Mammary epithelial cell (primary cell): ENCODE data around the gene IARS2.

Experiments used
- EZH2 ChIP-seq: IDR thresholded peaks from 2 replicates; pipeline ENCODE4 v1.6.1; 2012; ENCODE audit warnings: low read length, inconsistent platforms, borderline replicate concordance
- TF ChIP-seq, protein P1 (sequence below), 2 donors: IDR thresholded peaks in 1 of 2; conservative IDR thresholded peaks in 1 of 2; 2 replicates each; pipeline ENCODE4 v1.5.1; 2011 to 2012; ENCODE audit warnings: inconsistent platforms in 2 of 2, low read length in 2 of 2, mild to moderate bottlenecking in 2 of 2, control low read depth in 1 of 2, low read depth in 1 of 2; ENCODE audit not compliant: insufficient read depth in 1 of 2; ENCODE audit errors: extremely low read depth in 1 of 2

DNA sequence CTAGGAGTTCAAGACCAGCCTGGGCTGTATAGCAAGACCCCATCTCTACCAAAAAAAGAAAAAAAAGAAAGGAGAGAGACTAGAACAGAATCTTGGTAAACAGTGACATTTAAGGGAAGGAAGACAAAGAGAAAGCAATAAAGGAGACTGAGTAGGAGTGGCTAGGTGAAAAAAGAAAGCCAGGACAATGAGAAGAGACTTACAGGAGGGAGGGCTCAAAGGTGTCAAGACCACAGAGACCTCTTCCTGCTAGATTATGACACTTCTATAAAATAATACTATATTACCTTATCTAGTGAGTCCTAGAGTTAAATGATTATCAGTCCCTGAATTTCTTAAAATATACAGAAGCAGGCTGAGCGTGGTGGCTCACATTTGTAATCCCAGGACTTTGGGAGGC is 37.6 kb upstream of the IARS2 start:
- no peak for TF ChIP-seq EZH2
- TF ChIP-seq, protein P1, sequence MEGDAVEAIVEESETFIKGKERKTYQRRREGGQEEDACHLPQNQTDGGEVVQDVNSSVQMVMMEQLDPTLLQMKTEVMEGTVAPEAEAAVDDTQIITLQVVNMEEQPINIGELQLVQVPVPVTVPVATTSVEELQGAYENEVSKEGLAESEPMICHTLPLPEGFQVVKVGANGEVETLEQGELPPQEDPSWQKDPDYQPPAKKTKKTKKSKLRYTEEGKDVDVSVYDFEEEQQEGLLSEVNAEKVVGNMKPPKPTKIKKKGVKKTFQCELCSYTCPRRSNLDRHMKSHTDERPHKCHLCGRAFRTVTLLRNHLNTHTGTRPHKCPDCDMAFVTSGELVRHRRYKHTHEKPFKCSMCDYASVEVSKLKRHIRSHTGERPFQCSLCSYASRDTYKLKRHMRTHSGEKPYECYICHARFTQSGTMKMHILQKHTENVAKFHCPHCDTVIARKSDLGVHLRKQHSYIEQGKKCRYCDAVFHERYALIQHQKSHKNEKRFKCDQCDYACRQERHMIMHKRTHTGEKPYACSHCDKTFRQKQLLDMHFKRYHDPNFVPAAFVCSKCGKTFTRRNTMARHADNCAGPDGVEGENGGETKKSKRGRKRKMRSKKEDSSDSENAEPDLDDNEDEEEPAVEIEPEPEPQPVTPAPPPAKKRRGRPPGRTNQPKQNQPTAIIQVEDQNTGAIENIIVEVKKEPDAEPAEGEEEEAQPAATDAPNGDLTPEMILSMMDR (conservative IDR thresholded peaks at IDR 0.05 in 1 of 2, IDR thresholded peaks at IDR 0.05 in 1 of 2; ENCODE audit: extremely low read depth in 1 of 2, insufficient read depth in 1 of 2, low read depth in 1 of 2, low read length in 2 of 2), result no peak
